Neural cell (in vitro differentiated cells): ENCODE results near the gene ADCY1. TPM values are rescaled to one million over a fixed set of nuclear protein-coding genes. Genes with fewer than 3 reads are reported as not detected.

Experiments used
- H2AFZ ChIP-seq: fragments of 200-600, 300-800 bp; sonication (generic), shearing (Covaris generic); 2 replicates; pipeline ENCODE4 v1.6.0; 2014; ENCODE audit warnings: low read depth, mild to moderate bottlenecking, antibody characterized with exemption, low read length, moderate library complexity
- H3F3A ChIP-seq: fragments of 200-600 bp; shearing (Covaris generic); 2 replicates; pipeline ENCODE4 v1.6.1; 2016; ENCODE audit warnings: mild to moderate bottlenecking, moderate library complexity, mixed read lengths, antibody characterized with exemption, low read length; ENCODE audit not compliant: insufficient read depth, poor library complexity, severe bottlenecking
- H3K27ac ChIP-seq: fragments of 200-600, 300-800 bp; sonication (generic), shearing (Covaris generic); 2 replicates; pipeline ENCODE4 v1.5.1; 2014; ENCODE audit warnings: mild to moderate bottlenecking, low read length, moderate library complexity
- H3K27me3 ChIP-seq: fragments of 300-800, 200-600 bp; sonication (generic), shearing (Covaris generic); 2 replicates; pipeline ENCODE4 v1.6.0; 2014; ENCODE audit warnings: mild to moderate bottlenecking, low read depth, low read length, moderate library complexity; ENCODE audit not compliant: insufficient read depth
- H3K36me3 ChIP-seq: fragments of 300-800, 200-600 bp; sonication (generic), shearing (Covaris generic); 2 replicates; pipeline ENCODE4 v1.5.1; 2014; ENCODE audit warnings: mild to moderate bottlenecking, antibody characterized with exemption, low read length, moderate library complexity; ENCODE audit not compliant: insufficient read depth
- H3K4me2 ChIP-seq: fragments of 300-800, 200-600 bp; sonication (generic), shearing (Covaris generic); 2 replicates; pipeline ENCODE4 v1.6.0; 2014; ENCODE audit warnings: mild to moderate bottlenecking, low read length
- H3K4me3 ChIP-seq: fragments of 300-800, 200-600 bp; sonication (generic), shearing (Covaris generic); 2 replicates; pipeline ENCODE4 v1.5.1; 2014; ENCODE audit warnings: mild to moderate bottlenecking, low read length, moderate library complexity
- H3K79me2 ChIP-seq: fragments of 200-600 bp; shearing (Covaris generic); replicated peaks from 2 replicates; pipeline ENCODE4 v1.6.0; 2014; ENCODE audit warnings: mild to moderate bottlenecking, low read length, moderate library complexity; ENCODE audit not compliant: insufficient read depth
- H3K9ac ChIP-seq: fragments of 300-800, 200-600 bp; sonication (generic), shearing (Covaris generic); 2 replicates; pipeline ENCODE4 v1.6.1; 2016; ENCODE audit warnings: mild to moderate bottlenecking, low read length, mixed read lengths
- H3K9me2 ChIP-seq: fragments of 200-600 bp; shearing (Covaris generic); 2 replicates; pipeline ENCODE4 v1.6.1; 2016; ENCODE audit warnings: mild to moderate bottlenecking, low read length, mixed read lengths; ENCODE audit not compliant: insufficient read depth
- H3K9me3 ChIP-seq: fragments of 200-600, 300-800 bp; sonication (generic), shearing (Covaris generic); 2 replicates; pipeline ENCODE4 v1.6.1; 2016; ENCODE audit warnings: mild to moderate bottlenecking, mixed run types, low read length, moderate library complexity, mixed read lengths
- H4K20me1 ChIP-seq: fragments of 200-600 bp; shearing (Covaris generic); 2 replicates; pipeline ENCODE4 v1.6.1; 2016; ENCODE audit warnings: mild to moderate bottlenecking, mixed run types; ENCODE audit not compliant: insufficient read depth
- EP300 ChIP-seq: fragments of 450-650 bp; conservative IDR thresholded peaks from 2 replicates; pipeline ENCODE4 v1.6.1; 2014; ENCODE audit warnings: antibody characterized with exemption, mild to moderate bottlenecking, moderate library complexity; ENCODE audit not compliant: poor library complexity, severe bottlenecking
- EZH2 ChIP-seq: fragments of 200-600, 300-800 bp; shearing (Covaris generic), sonication (generic); IDR thresholded peaks from 2 replicates; pipeline ENCODE4 v1.6.1; 2014; ENCODE audit warnings: antibody characterized with exemption, low read length, borderline replicate concordance, mild to moderate bottlenecking; ENCODE audit not compliant: insufficient read depth, poor library complexity, severe bottlenecking
- MXI1 ChIP-seq: fragments of 450-650 bp; conservative IDR thresholded peaks from 2 replicates; pipeline ENCODE4 v1.6.1; 2014; ENCODE audit warnings: antibody characterized with exemption, mild to moderate bottlenecking; ENCODE audit not compliant: poor library complexity, severe bottlenecking
- POLR2AphosphoS5 ChIP-seq: IDR thresholded peaks from 2 replicates; pipeline ENCODE4 v1.6.1; 2012
- RAD21 ChIP-seq: fragments of 450-650 bp; conservative IDR thresholded peaks from 2 replicates; pipeline ENCODE4 v1.6.1; 2014; ENCODE audit warnings: antibody characterized with exemption, mild to moderate bottlenecking, moderate library complexity
- SMC3 ChIP-seq: fragments of 450-650 bp; conservative IDR thresholded peaks from 2 replicates; pipeline ENCODE4 v1.6.1; 2014; ENCODE audit warnings: antibody characterized with exemption, mild to moderate bottlenecking, moderate library complexity; ENCODE audit not compliant: poor library complexity
- TAF1 ChIP-seq: IDR thresholded peaks from 2 replicates; pipeline ENCODE4 v1.6.1; 2012; ENCODE audit warnings: low read depth
- polyA plus RNA-seq: library from polyadenylated mRNA; depleted of rRNA; stranded (reverse); fragments of >200 nt; gene quantifications from 2 replicates; pipeline ENCODE4 v1.2.3, GENCODE V29; 2014
- TF ChIP-seq, protein P1 (sequence below): fragments of 450-650 bp; IDR thresholded peaks from 2 replicates; pipeline ENCODE4 v1.5.1; 2014; ENCODE audit warnings: antibody characterized with exemption, mild to moderate bottlenecking, moderate library complexity; ENCODE audit not compliant: poor library complexity, severe bottlenecking
- TF ChIP-seq, protein P2 (sequence below): IDR thresholded peaks from 2 replicates; pipeline ENCODE4 v1.6.1; 2012; ENCODE audit warnings: borderline replicate concordance

The ADCY1 gene
- polyA plus RNA-seq, 1 donor from 2014 or later, result 14.8 TPM

DNA sequence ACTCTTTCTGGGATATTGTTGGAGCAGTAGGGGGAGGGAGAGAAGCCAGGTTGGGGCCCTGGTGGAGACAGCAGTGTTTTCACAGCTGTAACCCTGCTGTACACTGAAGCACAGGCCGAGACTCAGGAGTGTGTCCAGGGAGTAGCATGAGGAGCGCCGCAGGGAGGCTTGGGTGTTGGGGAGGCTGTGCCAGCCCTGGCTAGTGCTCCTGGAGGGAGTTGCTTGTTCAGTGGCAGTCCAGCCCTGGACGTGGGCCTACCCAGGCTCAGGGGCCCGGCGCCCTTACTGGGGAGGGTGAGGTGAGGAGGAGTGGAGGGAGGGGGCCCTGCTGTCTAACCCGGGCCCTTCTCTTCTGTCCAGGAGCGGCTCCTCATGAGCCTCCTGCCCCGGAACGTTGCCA is 35.9 kb downstream of the ADCY1 start:
- Histone ChIP-seq H3K4me2 (no peak overlapping the region), H3F3A (no peaks in the 10 kb centered on the region), H3K27ac (no peak overlapping the region), H3K9ac (no peak overlapping the region), H3K36me3 (no peaks in the 10 kb centered on the region), H2AFZ (no peak overlapping the region), H4K20me1 (no peaks in the 10 kb centered on the region), H3K9me3 (no peaks in the 10 kb centered on the region), H3K79me2 (no peaks in the 10 kb centered on the region), H3K9me2 (no peaks in the 10 kb centered on the region), H3K27me3 (no peaks in the 10 kb centered on the region), H3K4me3 (no peak overlapping the region)
- TF ChIP-seq, protein P1, sequence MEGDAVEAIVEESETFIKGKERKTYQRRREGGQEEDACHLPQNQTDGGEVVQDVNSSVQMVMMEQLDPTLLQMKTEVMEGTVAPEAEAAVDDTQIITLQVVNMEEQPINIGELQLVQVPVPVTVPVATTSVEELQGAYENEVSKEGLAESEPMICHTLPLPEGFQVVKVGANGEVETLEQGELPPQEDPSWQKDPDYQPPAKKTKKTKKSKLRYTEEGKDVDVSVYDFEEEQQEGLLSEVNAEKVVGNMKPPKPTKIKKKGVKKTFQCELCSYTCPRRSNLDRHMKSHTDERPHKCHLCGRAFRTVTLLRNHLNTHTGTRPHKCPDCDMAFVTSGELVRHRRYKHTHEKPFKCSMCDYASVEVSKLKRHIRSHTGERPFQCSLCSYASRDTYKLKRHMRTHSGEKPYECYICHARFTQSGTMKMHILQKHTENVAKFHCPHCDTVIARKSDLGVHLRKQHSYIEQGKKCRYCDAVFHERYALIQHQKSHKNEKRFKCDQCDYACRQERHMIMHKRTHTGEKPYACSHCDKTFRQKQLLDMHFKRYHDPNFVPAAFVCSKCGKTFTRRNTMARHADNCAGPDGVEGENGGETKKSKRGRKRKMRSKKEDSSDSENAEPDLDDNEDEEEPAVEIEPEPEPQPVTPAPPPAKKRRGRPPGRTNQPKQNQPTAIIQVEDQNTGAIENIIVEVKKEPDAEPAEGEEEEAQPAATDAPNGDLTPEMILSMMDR, result no peak
- TF ChIP-seq EP300 (no peak), EZH2 (no peak), SMC3 (no peak), POLR2AphosphoS5 (no peak), MXI1 (no peak), RAD21 (no peak), TAF1 (no peak)
- TF ChIP-seq, protein P2, sequence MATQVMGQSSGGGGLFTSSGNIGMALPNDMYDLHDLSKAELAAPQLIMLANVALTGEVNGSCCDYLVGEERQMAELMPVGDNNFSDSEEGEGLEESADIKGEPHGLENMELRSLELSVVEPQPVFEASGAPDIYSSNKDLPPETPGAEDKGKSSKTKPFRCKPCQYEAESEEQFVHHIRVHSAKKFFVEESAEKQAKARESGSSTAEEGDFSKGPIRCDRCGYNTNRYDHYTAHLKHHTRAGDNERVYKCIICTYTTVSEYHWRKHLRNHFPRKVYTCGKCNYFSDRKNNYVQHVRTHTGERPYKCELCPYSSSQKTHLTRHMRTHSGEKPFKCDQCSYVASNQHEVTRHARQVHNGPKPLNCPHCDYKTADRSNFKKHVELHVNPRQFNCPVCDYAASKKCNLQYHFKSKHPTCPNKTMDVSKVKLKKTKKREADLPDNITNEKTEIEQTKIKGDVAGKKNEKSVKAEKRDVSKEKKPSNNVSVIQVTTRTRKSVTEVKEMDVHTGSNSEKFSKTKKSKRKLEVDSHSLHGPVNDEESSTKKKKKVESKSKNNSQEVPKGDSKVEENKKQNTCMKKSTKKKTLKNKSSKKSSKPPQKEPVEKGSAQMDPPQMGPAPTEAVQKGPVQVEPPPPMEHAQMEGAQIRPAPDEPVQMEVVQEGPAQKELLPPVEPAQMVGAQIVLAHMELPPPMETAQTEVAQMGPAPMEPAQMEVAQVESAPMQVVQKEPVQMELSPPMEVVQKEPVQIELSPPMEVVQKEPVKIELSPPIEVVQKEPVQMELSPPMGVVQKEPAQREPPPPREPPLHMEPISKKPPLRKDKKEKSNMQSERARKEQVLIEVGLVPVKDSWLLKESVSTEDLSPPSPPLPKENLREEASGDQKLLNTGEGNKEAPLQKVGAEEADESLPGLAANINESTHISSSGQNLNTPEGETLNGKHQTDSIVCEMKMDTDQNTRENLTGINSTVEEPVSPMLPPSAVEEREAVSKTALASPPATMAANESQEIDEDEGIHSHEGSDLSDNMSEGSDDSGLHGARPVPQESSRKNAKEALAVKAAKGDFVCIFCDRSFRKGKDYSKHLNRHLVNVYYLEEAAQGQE, result no peak

DNA sequence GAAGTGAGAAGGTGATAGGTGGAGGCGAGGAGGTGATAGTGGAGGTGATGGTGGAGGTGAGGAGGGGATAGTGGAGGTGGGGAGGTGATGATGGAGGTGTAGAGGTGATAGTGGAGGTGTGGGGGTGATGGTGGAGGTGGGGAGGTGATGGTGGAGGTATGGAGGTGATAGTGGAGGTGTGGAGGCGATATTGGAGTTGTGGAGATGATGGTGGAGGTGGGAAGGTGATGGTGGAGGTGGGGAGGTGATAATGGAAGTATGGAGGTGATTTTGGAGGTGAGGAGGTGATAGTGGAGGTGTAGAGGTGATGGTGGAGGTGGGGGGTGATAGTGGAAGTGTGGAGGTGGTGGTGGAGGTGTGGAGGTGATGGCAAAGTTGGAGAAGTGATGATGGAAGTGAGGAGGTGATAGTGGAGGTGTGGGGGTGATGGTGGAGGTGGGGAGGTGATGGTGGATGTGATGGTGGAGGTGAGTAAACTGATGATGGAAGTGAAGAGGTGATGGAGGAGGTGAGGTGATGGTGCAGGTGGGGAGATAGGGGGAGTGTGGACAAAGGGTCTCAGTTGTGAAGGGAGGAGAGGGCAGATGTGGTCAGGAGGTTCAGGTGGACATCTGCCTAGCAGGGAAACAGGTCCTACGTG is 36.6 kb downstream of the ADCY1 start:
- H3K9ac ChIP-seq, result no peak overlapping the region

More for the DNA sequence above, 36.6 kb downstream of the ADCY1 start:
- no peaks in the 10 kb centered on the region for H3K36me3 ChIP-seq
- H3K9me2 ChIP-seq, result no peaks in the 10 kb centered on the region
- no peak overlapping the region for H3K27ac ChIP-seq
- no peaks in the 10 kb centered on the region for H3K27me3 ChIP-seq
- no peaks in the 10 kb centered on the region for H4K20me1 ChIP-seq
- no peak overlapping the region for H3K4me3 ChIP-seq
- H3K4me2 ChIP-seq, result no peak overlapping the region
- H3F3A ChIP-seq, result no peaks in the 10 kb centered on the region
- H2AFZ ChIP-seq, result no peak overlapping the region
- TF ChIP-seq, protein P1, result no peak
- TF ChIP-seq MXI1 (no peak), SMC3 (no peak), RAD21 (no peak), EZH2 (no peak), EP300 (no peak), TAF1 (no peak), POLR2AphosphoS5 (no peak)
- TF ChIP-seq, protein P2, result no peak
- no peaks in the 10 kb centered on the region for H3K79me2 ChIP-seq
- no peaks in the 10 kb centered on the region for H3K9me3 ChIP-seq
